GM12874 (cell line): ENCODE data around the gene GDAP1L1.

Source experiments
- CTCF ChIP-seq: IDR thresholded peaks from 2 replicates; pipeline ENCODE4 v1.5.1; 2011; ENCODE audit warnings: low read depth, mild to moderate bottlenecking, control low read depth, low read length, moderate library complexity; ENCODE audit not compliant: insufficient read depth

The GDAP1L1 gene

GRCh38 chr20:44247586-44248409 is 690 bp downstream of the GDAP1L1 start:
- TF ChIP-seq CTCF: peak; percentile 37; the same call in 1 of the 2 replicates

- TF ChIP-seq CTCF: no peak
Measured at GRCh38 chr20:44248410-44248759, 1.3 kb downstream of the GDAP1L1 start.

- TF ChIP-seq CTCF: no peak
Measured at GRCh38 chr20:44251284-44251683, 4.2 kb downstream of the GDAP1L1 start.

- TF ChIP-seq CTCF: no peak
Measured at GRCh38 chr20:44253528-44253927, 6.4 kb downstream of the GDAP1L1 start.

- TF ChIP-seq CTCF: no peak
Measured at GRCh38 chr20:44254073-44254472, 7.0 kb downstream of the GDAP1L1 start.

GRCh38 chr20:44255942-44256341 is 8.8 kb downstream of the GDAP1L1 start:
- TF ChIP-seq CTCF: no peak

- TF ChIP-seq CTCF: no peak
Measured at GRCh38 chr20:44256961-44257360, 9.9 kb downstream of the GDAP1L1 start.
